NCI-H146 treated with DMSO at 0.1 percent for 48 hours (cell line): Measurements from ENCODE around the gene COX4I1.

Experiments used
- DNase-seq: peaks from one replicate; lab custom pipeline; 2025; ENCODE audit not compliant: unreplicated experiment; lab: John Stamatoyannopoulos, UW

The COX4I1 gene

GRCh38 chr16:85839681-85840240 lies 40.3 kb downstream of the COX4I1 start:
- DNase-seq = no peak

GRCh38 chr16:85840395-85840794 lies 40.9 kb downstream of the COX4I1 start:
- no peak for DNase-seq

DNA sequence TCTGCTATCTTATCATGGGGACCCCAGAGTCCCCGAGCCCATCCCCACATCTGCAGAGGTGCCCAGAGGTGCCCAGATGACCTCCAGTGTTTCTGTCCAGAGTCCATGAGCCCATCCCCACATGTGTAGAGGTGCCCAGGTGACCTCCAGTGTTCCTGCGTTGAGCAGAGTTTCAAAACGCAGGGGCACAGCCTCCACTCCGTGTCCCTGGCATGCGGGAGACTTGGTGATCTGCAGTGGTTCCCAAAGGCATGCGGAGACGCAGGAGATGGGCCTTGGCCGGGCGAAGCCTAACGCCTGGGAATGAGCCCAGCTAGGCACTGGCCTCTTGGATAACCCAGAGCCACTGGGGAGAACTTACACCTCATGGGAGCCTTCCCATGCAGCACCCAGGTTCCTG lies 41.3 kb downstream of the COX4I1 start:
- DNase-seq = no peak

- DNase-seq = no peak
Observed at GRCh38 chr16:85842435-85842834, 42.9 kb downstream of the COX4I1 start.

GRCh38 chr16:85842848-85843247 lies 43.4 kb downstream of the COX4I1 start:
- no peak for DNase-seq

DNA sequence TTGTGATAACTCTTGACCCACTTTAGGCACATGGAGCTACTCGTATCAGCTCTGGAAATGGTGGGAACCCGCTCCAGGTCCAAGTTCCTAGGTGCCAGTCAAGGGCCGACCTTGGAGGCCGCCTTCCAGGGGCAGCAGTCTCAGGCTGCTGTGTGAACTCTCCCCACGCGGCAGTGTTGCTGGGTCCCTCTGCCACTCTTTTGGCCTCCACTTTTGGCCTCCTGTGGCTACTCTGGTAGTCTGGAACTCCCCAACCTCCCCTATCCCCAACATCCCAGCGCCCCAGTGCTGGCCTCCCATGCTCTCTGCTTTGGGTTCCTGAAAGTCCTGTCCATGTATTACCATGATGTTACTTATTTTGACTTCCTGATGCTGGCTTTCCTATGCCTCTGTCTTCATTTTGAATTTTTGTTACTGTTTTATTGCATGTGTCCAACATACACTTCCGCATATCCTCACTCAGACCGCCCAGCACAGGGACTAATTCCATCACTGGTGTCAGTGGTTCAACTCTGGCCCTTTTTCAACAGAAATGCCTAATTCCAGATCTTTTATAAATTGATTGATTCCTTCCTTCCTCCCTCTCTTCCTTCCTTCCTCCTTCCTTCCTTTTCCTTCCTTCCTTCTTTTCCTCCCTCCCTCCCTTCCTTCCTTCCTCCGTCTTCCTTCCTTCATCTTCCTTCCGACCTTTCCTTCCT lies 44.1 kb downstream of the COX4I1 start:
- no peak for DNase-seq

GRCh38 chr16:85844169-85844481 lies 44.6 kb downstream of the COX4I1 start:
- DNase-seq = no peak

GRCh38 chr16:85844786-85845185 lies 45.3 kb downstream of the COX4I1 start:
- DNase-seq = no peak

- no peak for DNase-seq
Observed at GRCh38 chr16:85845266-85845665, 45.8 kb downstream of the COX4I1 start.

GRCh38 chr16:85846461-85846860 lies 47.0 kb downstream of the COX4I1 start:
- DNase-seq = no peak

DNA sequence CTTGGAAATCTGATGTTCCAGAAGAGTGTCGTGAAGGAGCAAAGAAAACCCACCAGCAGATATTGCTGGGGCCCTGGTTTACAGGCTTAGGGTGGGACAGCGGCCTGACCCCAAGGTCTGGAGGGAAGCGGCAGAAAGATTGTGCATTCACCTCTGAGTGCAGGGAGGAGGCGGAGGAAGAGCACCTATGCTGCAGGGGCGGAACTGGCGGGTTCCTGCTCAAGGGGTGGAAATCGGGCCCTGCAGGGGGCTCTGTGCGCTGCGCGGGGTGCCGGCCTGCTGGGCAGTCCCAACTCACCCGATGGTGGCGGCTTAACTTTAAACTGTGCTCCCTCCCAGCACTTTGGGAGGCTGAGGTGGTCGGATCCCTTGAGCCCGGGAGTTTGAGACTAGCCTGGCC lies 47.5 kb downstream of the COX4I1 start:
- no peak for DNase-seq

DNA sequence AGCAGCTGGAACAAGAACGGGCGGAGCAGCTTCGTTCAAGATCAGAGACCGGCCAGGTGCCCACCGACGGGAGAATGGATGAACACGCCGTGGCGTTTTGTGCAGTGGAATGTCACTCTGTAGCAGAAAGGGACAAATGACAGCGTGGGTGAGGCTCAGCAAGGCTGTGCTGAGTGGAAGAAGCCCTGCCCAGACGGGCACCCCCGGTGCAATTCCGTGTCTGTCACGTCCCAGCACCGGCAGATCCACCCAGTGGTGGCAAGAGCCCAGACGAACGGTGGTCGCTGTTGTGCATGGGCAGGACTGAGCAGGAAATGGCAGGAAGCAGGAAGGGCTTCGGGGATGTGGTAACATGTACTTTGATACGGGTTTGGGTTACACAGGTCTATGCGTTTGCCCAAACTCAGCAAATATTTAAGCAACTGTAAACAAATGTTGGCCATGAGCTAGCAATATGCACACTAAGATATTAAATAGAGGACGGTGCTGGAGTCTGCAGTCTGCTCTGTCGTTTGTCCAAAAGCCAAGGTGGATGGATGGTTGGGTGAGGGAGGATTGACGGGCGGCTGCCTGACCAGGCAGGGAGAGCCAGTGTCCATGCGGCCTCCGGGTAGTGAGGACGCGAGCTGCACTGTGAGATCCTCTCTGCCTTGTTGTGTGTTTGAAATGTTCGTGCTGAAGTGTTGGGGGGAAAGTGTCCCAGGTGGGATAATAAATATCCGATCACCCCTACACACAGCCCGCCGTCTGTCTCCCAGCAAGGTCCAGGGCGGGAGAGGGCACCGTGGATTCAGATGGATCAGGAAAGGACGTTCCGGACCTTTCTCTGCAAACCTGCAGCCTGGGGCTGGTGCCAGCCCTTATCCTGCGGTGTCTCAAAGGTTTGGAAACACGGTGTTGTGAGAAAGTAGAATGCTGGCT lies 48.4 kb downstream of the COX4I1 start:
- no peak for DNase-seq

GRCh38 chr16:85848986-85849385 lies 49.5 kb downstream of the COX4I1 start:
- DNase-seq = no peak

DNA sequence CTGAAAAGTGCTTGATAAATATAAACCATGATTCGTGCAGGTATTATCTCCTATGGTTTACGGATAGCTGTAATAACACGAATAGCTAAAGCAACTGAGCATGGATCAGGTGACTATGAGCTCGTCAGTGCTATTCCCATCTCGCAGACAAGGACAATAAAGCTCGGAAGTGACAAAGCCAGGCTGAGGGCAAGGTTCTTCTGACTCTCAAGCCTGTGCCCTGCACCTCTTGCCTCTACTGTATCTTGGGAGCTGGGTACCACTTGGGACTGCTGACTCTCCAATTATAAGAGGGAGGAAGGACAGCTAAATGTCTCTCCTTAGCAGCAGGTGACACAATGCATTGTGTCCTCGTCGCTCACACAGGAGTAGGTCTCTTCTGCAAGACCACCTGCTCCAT lies 49.9 kb downstream of the COX4I1 start:
- DNase-seq = no peak

DNA sequence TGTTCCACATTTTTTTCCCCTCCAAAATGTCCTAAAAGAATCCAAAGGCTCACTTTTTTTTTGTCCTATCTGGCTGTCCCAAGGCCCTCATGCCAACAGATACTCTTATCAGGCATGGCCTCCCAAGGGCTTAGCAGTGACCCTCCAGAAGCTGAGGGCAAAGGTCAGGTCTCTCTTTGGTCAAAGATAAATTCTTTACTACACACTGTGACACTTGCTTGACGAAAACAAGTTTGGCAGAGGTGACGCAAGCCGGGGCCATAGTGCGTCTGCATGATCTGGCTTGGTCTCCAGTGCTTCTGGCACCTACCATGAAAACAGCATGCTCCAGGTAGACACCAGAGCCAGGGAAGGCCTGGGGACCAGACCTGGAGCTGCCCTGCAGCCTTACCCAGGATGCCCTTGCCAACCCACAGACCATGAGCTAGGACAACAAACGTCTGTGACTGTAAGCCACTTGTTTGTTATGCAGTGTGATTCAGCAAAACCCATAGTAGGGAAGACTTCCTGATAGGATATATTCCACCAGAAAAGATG lies 50.9 kb downstream of the COX4I1 start:
- no peak for DNase-seq

- no peak for DNase-seq
Observed at GRCh38 chr16:85851034-85851785, 51.7 kb downstream of the COX4I1 start.

GRCh38 chr16:85853547-85854545 lies 54.4 kb downstream of the COX4I1 start:
- DNase-seq = no peak

DNA sequence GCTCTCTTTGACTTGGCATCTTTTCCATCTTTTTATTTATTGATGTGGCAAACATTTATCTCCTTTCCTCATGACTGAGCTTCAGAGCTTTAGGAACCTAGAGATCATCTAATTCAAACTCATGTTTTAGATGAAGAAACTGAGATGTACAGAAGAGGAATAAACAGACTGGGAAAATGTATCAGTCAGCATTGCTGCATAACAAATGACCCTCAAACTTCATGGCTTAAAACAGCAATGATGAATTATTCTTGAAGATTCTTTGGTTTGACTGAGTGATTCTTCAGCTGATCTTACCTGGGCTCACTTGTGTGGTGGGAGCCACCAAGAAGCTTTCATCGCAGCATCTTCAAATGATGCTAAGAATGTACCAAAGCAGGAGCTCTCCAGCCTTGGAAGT lies 55.4 kb downstream of the COX4I1 start:
- DNase-seq = no peak

GRCh38 chr16:85856079-85856478 lies 56.6 kb downstream of the COX4I1 start:
- no peak for DNase-seq

DNA sequence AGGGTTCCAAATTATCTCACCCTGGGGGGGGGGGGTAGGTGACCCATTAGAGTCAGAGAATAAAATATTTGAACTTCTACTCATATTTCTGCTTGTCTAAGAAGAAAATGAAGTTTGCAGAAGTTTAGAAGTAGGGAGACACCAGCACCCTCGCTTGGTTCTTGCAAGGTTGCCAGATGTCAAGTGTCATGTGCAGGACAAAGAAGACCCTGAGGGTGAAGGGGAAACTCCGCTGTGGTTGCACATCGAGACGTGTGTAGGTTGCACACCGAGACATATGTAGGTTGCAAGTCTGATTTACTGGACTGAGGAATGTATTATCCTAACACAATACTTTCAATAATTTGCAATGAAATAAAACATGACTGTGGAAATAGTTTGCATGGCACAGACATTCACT lies 57.1 kb downstream of the COX4I1 start:
- DNase-seq = no peak
